Esophagus squamous epithelium (tissue), 5 donors: ENCODE measurements around the gene ELF4. TPM values are rescaled to one million over a fixed set of nuclear protein-coding genes. Genes with fewer than 3 reads are reported as not detected.

Experiments used
- DNase-seq: peaks from one replicate; lab custom pipeline; 2025; lab: John Stamatoyannopoulos, UW
- H3K27ac ChIP-seq, 4 donors: fragments of 200-600 bp; sonication (generic); one replicate each; pipeline ENCODE4 v1.5.1; 2016 to 2019; ENCODE audit warnings: mild to moderate bottlenecking in 1 of 4
- H3K27me3 ChIP-seq, 4 donors: fragments of 200-600 bp; sonication (generic); 1 replicate in 3 of 4; 2 replicates in 1 of 4; pipeline versions ENCODE4 v1.5.1 to v1.6.0; 2017 to 2021; ENCODE audit warnings: antibody characterized with exemption in 1 of 4
- H3K36me3 ChIP-seq, 3 donors: fragments of 200-600 bp; sonication (generic); one replicate each; pipeline ENCODE4 v1.5.1; 2016 to 2019
- H3K4me1 ChIP-seq, 3 donors: fragments of 200-600 bp; sonication (generic); one replicate each; pipeline ENCODE4 v1.5.1; 2017 to 2019
- H3K4me3 ChIP-seq, 4 donors: fragments of 200-600 bp; sonication (generic); 1 replicate in 3 of 4; 2 replicates in 1 of 4; pipeline ENCODE4 v1.5.1; 2016 to 2019; ENCODE audit warnings: mild to moderate bottlenecking in 2 of 4, moderate library complexity in 1 of 4
- H3K9me3 ChIP-seq, 3 donors: fragments of 200-600 bp; sonication (generic); one replicate each; pipeline ENCODE4 v1.5.1; 2016 to 2019
- POLR2A ChIP-seq, 4 donors: fragments of 450-650 bp; IDR thresholded peaks; one replicate each; pipeline ENCODE4 v1.6.1; 2017; ENCODE audit warnings: antibody characterized with exemption in 4 of 4, mild to moderate bottlenecking in 4 of 4, moderate library complexity in 3 of 4
- WGBS, 2 donors: methylation state at CpG; one replicate each; pipeline ENCODE4 v1.1.5; 2018; 5-methylcytosine and 5-hydroxymethylcytosine counted together
- intact Hi-C: fragments of 100-400 bp; cut with DNase I; formaldehyde crosslinking; loops from one replicate; pipeline ENCODE4 v1.15.0; 2022
- total RNA-seq, 4 donors: library from RNA; depleted of rRNA; stranded (reverse); fragments of >200 nt; gene quantifications; one replicate each; pipeline ENCODE4 v1.1.0, GENCODE V29; 2016
- TF ChIP-seq, protein P1 (sequence below), 6 experiments: fragments of 450-650 bp in 4 of 6; fragments of 200-600 bp in 2 of 6; sonication (generic) in 2 of 6; IDR thresholded peaks; one replicate each; pipeline ENCODE4 v1.5.1; 2016 to 2019; ENCODE audit warnings: antibody characterized with exemption in 6 of 6, mild to moderate bottlenecking in 4 of 6, moderate library complexity in 4 of 6
- donor health status: DM: yes; HTN: yes; CAD: no.

Gene ELF4
- total RNA-seq, 4 donors from 2014 or later, result 9.2 to 14.1 (median 12.5) TPM

DNA sequence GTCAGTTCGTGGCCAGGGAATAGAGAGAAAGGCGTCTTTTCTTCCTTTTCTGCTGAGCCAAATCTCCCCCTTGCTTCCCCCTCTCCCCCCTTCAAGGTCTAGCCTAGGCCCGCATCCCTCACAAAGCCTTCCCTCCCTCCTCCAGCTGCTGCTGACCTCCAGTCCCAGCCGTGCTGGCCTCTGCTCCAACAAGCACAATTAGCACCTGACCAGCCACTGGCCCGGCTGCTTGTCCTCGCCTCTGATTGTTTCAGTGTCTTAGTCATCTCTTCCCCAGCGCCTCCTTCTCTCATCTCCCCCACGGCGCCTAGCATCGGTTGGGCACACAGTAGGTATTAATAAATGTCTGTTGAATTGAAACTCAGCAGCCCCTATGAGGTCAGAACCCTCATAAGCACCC is 4.2 kb downstream of the ELF4 start:
- intact Hi-C loops, result no loop called here
- no peak for TF ChIP-seq POLR2A (IDR thresholded peaks at IDR 0.05)
- TF ChIP-seq, protein P1, sequence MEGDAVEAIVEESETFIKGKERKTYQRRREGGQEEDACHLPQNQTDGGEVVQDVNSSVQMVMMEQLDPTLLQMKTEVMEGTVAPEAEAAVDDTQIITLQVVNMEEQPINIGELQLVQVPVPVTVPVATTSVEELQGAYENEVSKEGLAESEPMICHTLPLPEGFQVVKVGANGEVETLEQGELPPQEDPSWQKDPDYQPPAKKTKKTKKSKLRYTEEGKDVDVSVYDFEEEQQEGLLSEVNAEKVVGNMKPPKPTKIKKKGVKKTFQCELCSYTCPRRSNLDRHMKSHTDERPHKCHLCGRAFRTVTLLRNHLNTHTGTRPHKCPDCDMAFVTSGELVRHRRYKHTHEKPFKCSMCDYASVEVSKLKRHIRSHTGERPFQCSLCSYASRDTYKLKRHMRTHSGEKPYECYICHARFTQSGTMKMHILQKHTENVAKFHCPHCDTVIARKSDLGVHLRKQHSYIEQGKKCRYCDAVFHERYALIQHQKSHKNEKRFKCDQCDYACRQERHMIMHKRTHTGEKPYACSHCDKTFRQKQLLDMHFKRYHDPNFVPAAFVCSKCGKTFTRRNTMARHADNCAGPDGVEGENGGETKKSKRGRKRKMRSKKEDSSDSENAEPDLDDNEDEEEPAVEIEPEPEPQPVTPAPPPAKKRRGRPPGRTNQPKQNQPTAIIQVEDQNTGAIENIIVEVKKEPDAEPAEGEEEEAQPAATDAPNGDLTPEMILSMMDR (IDR thresholded peaks at IDR 0.05), result no peak
- no peak overlapping the region for H3K4me3 ChIP-seq
- H3K9me3 ChIP-seq, result no peaks in the 10 kb centered on the region
- no peaks in the 10 kb centered on the region for H3K27me3 ChIP-seq
- H3K27ac ChIP-seq, result peak overlapping the region in 2 of 4 donors; percentile 4 to 21
- DNase-seq, result no peak
- H3K4me1 ChIP-seq, result peaks cover 5 to 63% (median 29%) of the 10 kb centered on the region in 3 donors
- H3K36me3 ChIP-seq, result no peaks in the 10 kb centered on the region
- 40 to 44% methylated on average over 3 to 9 of the region's 10 CpGs for WGBS, 2 donors

DNA sequence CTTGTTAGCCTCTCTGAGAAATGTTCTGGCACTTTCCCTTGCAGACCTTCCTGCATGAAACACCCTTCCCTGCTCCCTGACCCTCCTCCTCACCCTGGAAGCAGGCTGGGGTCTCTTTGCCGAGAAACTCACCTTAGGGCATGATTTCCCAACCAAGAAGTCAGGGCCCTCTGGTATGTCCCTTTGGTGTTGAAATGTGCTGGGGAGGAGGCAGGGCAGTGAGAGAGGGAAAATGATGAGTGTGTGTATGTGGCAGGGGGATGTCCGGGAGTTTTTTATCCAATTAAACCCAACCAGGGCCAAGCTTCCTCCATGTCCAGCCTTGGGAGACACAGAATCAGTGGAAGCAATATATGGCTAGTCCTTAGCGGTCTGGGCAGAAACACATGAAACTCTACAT is 5.1 kb downstream of the ELF4 start:
- H3K4me1 ChIP-seq, result peaks cover 5 to 68% (median 31%) of the 10 kb centered on the region in 3 donors
- H3K9me3 ChIP-seq, result no peaks in the 10 kb centered on the region
- no peaks in the 10 kb centered on the region for H3K27me3 ChIP-seq
- H3K27ac ChIP-seq, result peak overlapping the region in 1 of 4 donors; percentile 36
- intact Hi-C loops, result no loop called here
- DNase-seq, result no peak
- TF ChIP-seq POLR2A (IDR thresholded peaks at IDR 0.05), result no peak
- TF ChIP-seq, protein P1 (IDR thresholded peaks at IDR 0.05), result no peak
- 60 to 74% methylated on average over 2 of the region's 3 CpGs for WGBS, 2 donors
- H3K4me3 ChIP-seq, result no peak overlapping the region
- no peaks in the 10 kb centered on the region for H3K36me3 ChIP-seq

DNA sequence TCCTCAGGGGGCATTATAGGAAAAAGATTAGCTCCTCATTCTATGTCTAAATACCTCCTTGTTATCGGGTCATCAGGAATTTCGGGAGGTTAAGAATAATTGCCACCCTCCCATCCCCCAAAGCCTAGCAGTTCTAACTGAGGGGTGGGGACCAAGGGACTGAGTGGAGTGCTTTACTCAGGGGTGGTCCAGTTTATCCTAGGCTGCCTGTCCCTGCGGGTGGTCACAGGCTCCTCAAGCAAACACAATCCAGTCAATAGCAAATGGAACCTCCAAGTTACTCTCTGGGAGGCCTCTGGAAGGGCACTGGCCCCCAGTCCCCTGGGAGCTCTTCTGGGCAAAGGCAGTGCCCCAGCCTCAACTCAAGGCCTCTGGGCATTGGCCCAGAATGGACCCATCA is 6.7 kb downstream of the ELF4 start:
- DNase-seq, result no peak
- Histone ChIP-seq H3K4me3 (no peak overlapping the region), H3K36me3 (no peaks in the 10 kb centered on the region), H3K4me1 (peaks cover 4 to 74% (median 37%) of the 10 kb centered on the region in 3 donors), H3K27ac (peak overlapping the region in 2 of 4 donors; percentile 13 to 38), H3K27me3 (no peaks in the 10 kb centered on the region), H3K9me3 (no peaks in the 10 kb centered on the region)
- TF ChIP-seq, protein P1 (IDR thresholded peaks at IDR 0.05), result no peak
- TF ChIP-seq POLR2A (IDR thresholded peaks at IDR 0.05), result no peak
- 59 to 82% methylated on average over 2 to 3 of the region's 3 CpGs for WGBS, 2 donors
- intact Hi-C loops, result no loop called here

DNA sequence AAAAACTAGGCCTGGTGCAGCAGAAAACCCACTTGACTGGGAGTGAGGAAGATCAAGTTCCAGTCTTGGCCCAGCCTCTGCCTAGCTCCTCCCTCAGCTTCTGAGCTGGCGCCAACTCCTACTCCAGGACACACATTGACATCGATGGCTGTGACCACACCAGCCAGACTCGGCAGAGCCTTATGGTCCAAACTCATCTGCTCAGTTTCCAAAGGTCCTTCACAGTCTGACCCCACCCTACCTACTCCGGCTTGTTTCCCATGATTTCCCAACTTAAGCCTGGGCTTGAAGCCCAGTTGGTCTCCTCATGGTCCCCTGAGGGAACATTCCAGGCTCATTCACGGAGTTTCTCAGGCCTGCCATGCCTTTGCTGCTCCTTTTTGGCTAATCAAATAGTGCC is 10.1 kb downstream of the ELF4 start:
- Histone ChIP-seq H3K36me3 (no peaks in the 10 kb centered on the region), H3K27me3 (no peaks in the 10 kb centered on the region), H3K27ac (peak overlapping the region in 3 of 4 donors; percentile 34 to 60 (median 38)), H3K9me3 (no peaks in the 10 kb centered on the region), H3K4me3 (no peak overlapping the region), H3K4me1 (peaks cover 5 to 58% (median 29%) of the 10 kb centered on the region in 3 donors)
- TF ChIP-seq, protein P1 (IDR thresholded peaks at IDR 0.05), result no peak
- no peak for TF ChIP-seq POLR2A (IDR thresholded peaks at IDR 0.05)
- no peak for DNase-seq
- intact Hi-C loops, result no loop called here
- WGBS, 2 donors, result 18 to 56% methylated on average over 4 to 5 of the region's 5 CpGs

DNA sequence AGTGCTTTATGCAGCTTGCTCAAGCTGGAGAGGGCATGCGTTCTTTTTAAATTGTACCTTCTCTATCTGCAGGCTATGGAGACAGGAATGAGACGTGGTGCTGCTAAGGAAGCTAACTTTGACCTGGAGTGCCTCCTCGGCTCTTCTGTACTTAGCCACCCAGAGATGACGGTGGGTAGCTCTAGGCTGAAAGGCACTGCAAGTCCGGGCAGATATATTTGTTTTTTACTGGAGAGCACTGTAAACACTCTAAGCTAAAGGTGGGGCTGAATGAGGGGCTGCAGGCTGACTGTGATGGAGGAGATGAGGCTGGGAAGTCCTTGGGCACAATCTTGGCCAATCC is 12.1 kb downstream of the ELF4 start:
- intact Hi-C loops, result no loop called here
- WGBS, 2 donors, result 10 to 23% methylated on average over 2 to 3 of the region's 5 CpGs
- Histone ChIP-seq H3K4me1 (peaks cover 5 to 48% (median 26%) of the 10 kb centered on the region in 3 donors), H3K27ac (peak overlapping the region; percentile 24 to 63 (median 60)), H3K27me3 (no peaks in the 10 kb centered on the region), H3K9me3 (no peaks in the 10 kb centered on the region), H3K4me3 (peak overlapping the region in 1 of 4 donors; percentile 18), H3K36me3 (no peaks in the 10 kb centered on the region)
- TF ChIP-seq, protein P1 (IDR thresholded peaks at IDR 0.05), result no peak
- no peak for TF ChIP-seq POLR2A (IDR thresholded peaks at IDR 0.05)
- DNase-seq, result no peak
